Measurements from ENCODE around the gene HSH2D. TPM values are rescaled to one million over a fixed set of nuclear protein-coding genes. Genes with fewer than 3 reads are reported as not detected.
A peak's percentile ranks its signal among the peaks of the same experiment; 100 is the strongest.

The HSH2D gene
- total RNA-seq, 1 donor from 2014 or later: not detected

DNA sequence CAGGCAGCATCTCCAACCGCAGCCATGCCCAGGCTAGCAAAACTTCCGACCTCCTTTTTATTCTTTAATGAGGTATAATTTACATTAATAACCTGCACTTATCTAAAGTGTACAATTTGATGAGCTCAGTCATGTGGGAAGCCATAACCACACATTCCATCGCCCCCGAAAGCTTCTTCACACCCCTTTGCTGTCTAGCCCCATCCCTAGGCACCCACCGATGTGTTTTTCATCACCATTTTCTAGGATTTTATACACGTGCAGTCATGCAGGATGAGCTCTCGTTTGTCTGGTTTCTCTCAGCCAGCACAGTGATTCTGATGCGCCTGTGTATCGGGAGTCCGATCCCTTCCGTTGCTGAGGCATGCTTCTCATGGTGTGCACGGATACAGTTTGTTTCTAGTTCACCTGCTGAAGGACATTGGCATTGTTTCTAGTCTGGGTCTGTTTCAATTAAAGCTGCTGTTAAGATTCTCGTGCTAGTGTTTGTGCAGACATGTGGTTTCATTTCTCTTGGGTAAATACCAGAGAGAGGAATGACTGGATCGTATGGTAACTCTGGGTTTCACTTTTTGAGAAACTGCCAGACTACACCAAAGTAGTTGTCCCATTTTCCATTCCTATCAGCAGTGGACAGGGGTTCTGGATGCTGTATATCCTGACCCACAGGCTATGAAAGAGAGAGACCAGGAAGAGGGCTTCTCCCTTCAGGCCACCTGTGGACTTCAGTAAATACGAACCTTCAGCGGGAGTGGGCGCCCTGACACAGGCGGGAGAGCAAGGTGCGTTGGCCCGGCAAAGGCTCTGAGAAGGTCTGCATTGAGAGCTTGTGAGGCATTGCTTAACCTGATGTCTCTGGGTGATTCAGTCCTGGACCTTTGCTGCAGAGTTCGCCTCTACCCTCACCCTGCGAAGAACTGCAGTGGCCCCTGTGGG is 59.1 kb downstream of the HSH2D start:
- Mint-ChIP-seq H3K9me3 (no peaks in the 10 kb centered on the region), H3K36me3 (peaks cover 21% of the 10 kb centered on the region), H3K27ac (peak overlapping the region; percentile 61), H3K4me1 (peaks cover 12% of the 10 kb centered on the region), H3K4me3 (no peak overlapping the region), H3K27me3 (ENCODE audit: insufficient read depth, low read depth) (no peaks in the 10 kb centered on the region)
- Histone ChIP-seq H3K27me3 (no peaks in the 10 kb centered on the region), H3K27ac (no peak overlapping the region), H3K4me2 (no peak overlapping the region), H2AFZ (replicated peaks) (no peak overlapping the region), H3K9ac (no peak overlapping the region), H3F3A (ENCODE audit: low read depth) (peaks cover 5% of the 10 kb centered on the region), H3K4me3 (no peak overlapping the region), H3K79me2 (ENCODE audit: low read depth) (peaks cover 27% of the 10 kb centered on the region), H3K36me3 (no peaks in the 10 kb centered on the region), H4K20me1 (ENCODE audit: low read depth) (peaks cover 14% of the 10 kb centered on the region), H3K9me3 (ENCODE audit: low read depth) (no peaks in the 10 kb centered on the region), H3K4me1 (no peaks in the 10 kb centered on the region)
- DNase-seq (ENCODE audit: low spot score): no peak
- TF ChIP-seq EZH2phosphoT487 (IDR thresholded peaks at IDR 0.05) (no peak), EZH2 (IDR thresholded peaks at IDR 0.05) (no peak)
- TF ChIP-seq, protein P1, sequence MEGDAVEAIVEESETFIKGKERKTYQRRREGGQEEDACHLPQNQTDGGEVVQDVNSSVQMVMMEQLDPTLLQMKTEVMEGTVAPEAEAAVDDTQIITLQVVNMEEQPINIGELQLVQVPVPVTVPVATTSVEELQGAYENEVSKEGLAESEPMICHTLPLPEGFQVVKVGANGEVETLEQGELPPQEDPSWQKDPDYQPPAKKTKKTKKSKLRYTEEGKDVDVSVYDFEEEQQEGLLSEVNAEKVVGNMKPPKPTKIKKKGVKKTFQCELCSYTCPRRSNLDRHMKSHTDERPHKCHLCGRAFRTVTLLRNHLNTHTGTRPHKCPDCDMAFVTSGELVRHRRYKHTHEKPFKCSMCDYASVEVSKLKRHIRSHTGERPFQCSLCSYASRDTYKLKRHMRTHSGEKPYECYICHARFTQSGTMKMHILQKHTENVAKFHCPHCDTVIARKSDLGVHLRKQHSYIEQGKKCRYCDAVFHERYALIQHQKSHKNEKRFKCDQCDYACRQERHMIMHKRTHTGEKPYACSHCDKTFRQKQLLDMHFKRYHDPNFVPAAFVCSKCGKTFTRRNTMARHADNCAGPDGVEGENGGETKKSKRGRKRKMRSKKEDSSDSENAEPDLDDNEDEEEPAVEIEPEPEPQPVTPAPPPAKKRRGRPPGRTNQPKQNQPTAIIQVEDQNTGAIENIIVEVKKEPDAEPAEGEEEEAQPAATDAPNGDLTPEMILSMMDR (IDR thresholded peaks at IDR 0.05): no peak

DNA sequence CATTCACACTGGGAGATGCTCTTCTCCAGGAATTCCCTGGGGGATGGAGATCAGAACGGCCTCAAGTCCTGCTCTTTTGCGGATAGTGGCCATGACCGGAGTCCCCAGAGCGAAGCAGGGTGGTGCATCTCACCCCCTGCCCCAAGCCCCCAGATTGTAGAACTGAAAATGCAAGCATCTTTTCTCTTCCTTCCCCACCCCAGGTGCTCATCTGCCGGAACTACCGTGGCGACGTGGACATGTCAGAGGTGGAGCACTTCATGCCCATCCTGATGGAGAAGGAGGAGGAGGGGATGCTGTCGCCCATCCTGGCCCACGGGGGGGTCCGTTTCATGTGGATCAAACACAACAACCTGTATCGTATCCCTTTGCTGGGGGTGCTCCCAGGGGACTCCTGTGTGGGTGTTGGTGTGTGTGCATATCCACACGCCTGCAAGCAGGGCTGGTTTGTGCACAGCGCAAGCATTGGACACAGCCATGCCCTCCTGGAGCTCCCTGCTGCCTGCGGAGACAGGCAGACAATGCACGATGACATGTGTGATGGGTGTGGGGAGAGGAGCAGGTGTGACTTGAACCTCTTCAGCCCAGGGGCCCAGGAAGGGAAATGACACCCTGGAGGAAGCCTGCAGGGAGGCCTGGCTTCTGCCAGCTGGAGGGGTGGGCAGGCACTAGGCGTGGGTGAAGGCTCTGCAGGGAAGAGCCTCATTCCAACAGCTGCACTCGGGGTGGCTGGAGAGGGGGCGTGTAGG is 59.9 kb downstream of the HSH2D start:
- peaks cover 10% of the 10 kb centered on the region for H4K20me1 ChIP-seq (ENCODE audit: low read depth)
- no peak overlapping the region for H3K4me3 ChIP-seq
- Mint-ChIP-seq H3K4me3 (no peak overlapping the region), H3K4me1 (peaks cover 10% of the 10 kb centered on the region), H3K27ac (no peak overlapping the region), H3K27me3 (ENCODE audit: insufficient read depth, low read depth) (no peaks in the 10 kb centered on the region), H3K36me3 (peaks cover 23% of the 10 kb centered on the region), H3K9me3 (no peaks in the 10 kb centered on the region)
- H3K79me2 ChIP-seq (ENCODE audit: low read depth): peaks cover 22% of the 10 kb centered on the region
- no peaks in the 10 kb centered on the region for H3K9me3 ChIP-seq (ENCODE audit: low read depth)
- no peaks in the 10 kb centered on the region for H3F3A ChIP-seq (ENCODE audit: low read depth)
- H3K27ac ChIP-seq: no peak overlapping the region
- H3K4me1 ChIP-seq: no peaks in the 10 kb centered on the region
- H3K27me3 ChIP-seq: no peaks in the 10 kb centered on the region
- TF ChIP-seq, protein P1 (IDR thresholded peaks at IDR 0.05): no peak
- TF ChIP-seq EZH2 (IDR thresholded peaks at IDR 0.05): no peak
- H3K4me2 ChIP-seq: no peak overlapping the region
- no peak for DNase-seq (ENCODE audit: low spot score)
- H3K9ac ChIP-seq: no peak overlapping the region
- H3K36me3 ChIP-seq: no peaks in the 10 kb centered on the region
- H2AFZ ChIP-seq (replicated peaks): no peak overlapping the region

DNA sequence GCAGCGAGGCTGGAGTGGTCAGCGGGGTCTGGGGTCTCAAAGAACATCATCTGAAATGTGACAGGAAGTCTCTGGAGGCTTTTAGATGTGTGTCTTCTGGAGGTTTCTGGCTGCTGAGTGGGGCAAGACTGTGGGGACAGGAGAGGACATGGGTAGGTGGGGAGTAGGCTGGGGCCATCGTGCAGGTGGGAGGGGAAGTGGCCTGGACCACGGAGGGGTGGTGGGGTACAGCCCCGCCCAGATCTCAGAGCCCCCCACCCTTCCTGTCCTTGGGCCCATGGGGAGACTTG is 60.5 kb downstream of the HSH2D start:
- Mint-ChIP-seq H3K4me3 (no peak overlapping the region), H3K4me1 (peaks cover 8% of the 10 kb centered on the region), H3K9me3 (no peaks in the 10 kb centered on the region), H3K27me3 (ENCODE audit: insufficient read depth, low read depth) (no peaks in the 10 kb centered on the region), H3K27ac (no peak overlapping the region), H3K36me3 (peaks cover 27% of the 10 kb centered on the region)
- Histone ChIP-seq H3K27ac (no peak overlapping the region), H3F3A (ENCODE audit: low read depth) (no peaks in the 10 kb centered on the region), H3K27me3 (no peaks in the 10 kb centered on the region), H4K20me1 (ENCODE audit: low read depth) (peaks cover 5% of the 10 kb centered on the region), H3K79me2 (ENCODE audit: low read depth) (peaks cover 17% of the 10 kb centered on the region), H3K36me3 (no peaks in the 10 kb centered on the region), H3K4me3 (no peak overlapping the region), H3K4me1 (no peaks in the 10 kb centered on the region), H3K9ac (no peak overlapping the region), H3K9me3 (ENCODE audit: low read depth) (no peaks in the 10 kb centered on the region), H3K4me2 (no peak overlapping the region), H2AFZ (replicated peaks) (no peak overlapping the region)
- no peak for DNase-seq (ENCODE audit: low spot score)
- TF ChIP-seq, protein P1 (IDR thresholded peaks at IDR 0.05): no peak
- no peak for TF ChIP-seq EZH2phosphoT487 (IDR thresholded peaks at IDR 0.05)
- TF ChIP-seq EZH2 (IDR thresholded peaks at IDR 0.05): no peak

Measured in neural progenitor cell (in vitro differentiated cells).